Suprapubic skin (tissue), 4 donors: Measurements from ENCODE around the gene KBTBD13. TPM values are rescaled to one million over a fixed set of nuclear protein-coding genes. Genes with fewer than 3 reads are reported as not detected.

Experiments used
- DNase-seq, 2 donors: peaks; one replicate each; pipeline ENCODE4 v3.0.0-alpha.2; 2019; ENCODE audit warnings: low spot score in 2 of 2
- H3K27ac ChIP-seq: fragments of 200-600 bp; sonication (generic); one replicate; pipeline ENCODE4 v1.5.1; 2019
- H3K27me3 ChIP-seq: fragments of 200-600 bp; sonication (generic); one replicate; pipeline ENCODE4 v1.5.1; 2019
- H3K36me3 ChIP-seq: fragments of 200-600 bp; sonication (generic); one replicate; pipeline ENCODE4 v1.5.1; 2019
- H3K4me1 ChIP-seq: fragments of 200-600 bp; sonication (generic); one replicate; pipeline ENCODE4 v1.5.1; 2019
- H3K4me3 ChIP-seq: fragments of 200-600 bp; sonication (generic); one replicate; pipeline ENCODE4 v1.5.1; 2019; ENCODE audit warnings: mild to moderate bottlenecking
- H3K9me3 ChIP-seq: fragments of 200-600 bp; sonication (generic); one replicate; pipeline ENCODE4 v1.5.1; 2019
- CTCF ChIP-seq, 2 donors: fragments of 200-600 bp in 1 of 2; fragments of 450-650 bp in 1 of 2; sonication (generic) in 1 of 2; IDR thresholded peaks; one replicate each; pipeline ENCODE4 v1.5.1; 2016 to 2019; ENCODE audit warnings: antibody characterized with exemption in 2 of 2, mild to moderate bottlenecking in 1 of 2, moderate library complexity in 1 of 2
- EP300 ChIP-seq: sonication (generic); formaldehyde crosslinking; IDR thresholded peaks from one replicate; pipeline ENCODE4 v1.6.1; 2017; ENCODE audit warnings: antibody characterized with exemption
- POLR2A ChIP-seq, 2 donors: fragments of 450-650 bp; IDR thresholded peaks; one replicate each; pipeline ENCODE4 v1.6.1; 2017; ENCODE audit warnings: antibody characterized with exemption in 2 of 2, mild to moderate bottlenecking in 2 of 2, moderate library complexity in 2 of 2
- POLR2AphosphoS5 ChIP-seq, 3 donors: sonication (generic); formaldehyde crosslinking; IDR thresholded peaks; one replicate each; pipeline ENCODE4 v1.6.1; 2017; ENCODE audit warnings: antibody characterized with exemption in 3 of 3
- WGBS: methylation state at CpG from one replicate; pipeline ENCODE4 v1.1.5; 2018; 5-methylcytosine and 5-hydroxymethylcytosine counted together
- total RNA-seq, 4 donors: library from RNA; depleted of rRNA; stranded (reverse); fragments of >200 nt; gene quantifications; one replicate each; pipeline ENCODE4 v1.1.0, GENCODE V29; 2016

The KBTBD13 gene
- total RNA-seq, 4 donors from 2014 or later, result not detected

DNA sequence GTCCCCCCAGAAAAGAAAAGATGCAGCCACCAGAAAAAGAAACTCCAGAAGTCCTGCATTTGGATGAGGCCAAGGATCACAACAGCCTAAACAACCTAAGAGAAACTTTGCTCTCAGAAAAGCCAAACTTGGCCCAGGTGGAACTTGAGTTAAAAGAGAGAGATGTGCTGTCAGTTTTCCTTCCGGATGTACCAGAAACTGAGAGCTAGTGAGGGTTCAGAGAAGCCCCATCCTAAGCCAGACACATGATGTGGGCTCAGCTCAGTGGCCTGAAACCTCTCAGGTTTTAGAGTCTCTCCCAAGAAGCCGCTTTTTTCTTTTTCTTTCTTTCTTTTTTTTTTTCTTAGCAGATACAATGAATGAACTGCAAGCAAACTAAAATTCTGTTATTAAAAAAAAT, 23.6 kb upstream of the KBTBD13 start:
- peaks cover 2% of the 10 kb centered on the region for H3K36me3 ChIP-seq
- WGBS, result 83% methylated on average over 2 of the region's 2 CpGs
- no peak overlapping the region for H3K27ac ChIP-seq
- peaks cover 14% of the 10 kb centered on the region for H3K4me1 ChIP-seq
- TF ChIP-seq POLR2AphosphoS5 (IDR thresholded peaks at IDR 0.05), result no peak
- no peak for TF ChIP-seq CTCF (IDR thresholded peaks at IDR 0.05)
- no peak for TF ChIP-seq EP300
- H3K27me3 ChIP-seq, result no peaks in the 10 kb centered on the region
- H3K9me3 ChIP-seq, result no peaks in the 10 kb centered on the region
- no peak for DNase-seq
- H3K4me3 ChIP-seq, result no peak overlapping the region

GRCh38 chr15:65054333-65055200, 22.0 kb upstream of the KBTBD13 start:
- 62% methylated on average over 10 of the region's 26 CpGs for WGBS
- peaks cover 2% of the 10 kb centered on the region for H3K36me3 ChIP-seq
- H3K4me1 ChIP-seq, result peaks cover 9% of the 10 kb centered on the region
- no peak for TF ChIP-seq POLR2AphosphoS5 (IDR thresholded peaks at IDR 0.05)
- TF ChIP-seq CTCF (IDR thresholded peaks at IDR 0.05), result peak; percentile 82 to 85
- TF ChIP-seq EP300, result no peak
- H3K27ac ChIP-seq, result no peak overlapping the region
- H3K27me3 ChIP-seq, result no peaks in the 10 kb centered on the region
- H3K9me3 ChIP-seq, result no peaks in the 10 kb centered on the region
- DNase-seq, result peak in 1 of 2 donors; percentile 79
- H3K4me3 ChIP-seq, result no peak overlapping the region

- H3K27me3 ChIP-seq, result no peaks in the 10 kb centered on the region
- TF ChIP-seq POLR2A (IDR thresholded peaks at IDR 0.05) (no peak), POLR2AphosphoS5 (IDR thresholded peaks at IDR 0.05) (no peak), CTCF (IDR thresholded peaks at IDR 0.05) (no peak), EP300 (no peak)
- H3K9me3 ChIP-seq, result no peaks in the 10 kb centered on the region
- H3K27ac ChIP-seq, result no peak overlapping the region
- H3K4me3 ChIP-seq, result no peak overlapping the region
- peaks cover 2% of the 10 kb centered on the region for H3K36me3 ChIP-seq
- H3K4me1 ChIP-seq, result peaks cover 5% of the 10 kb centered on the region
- WGBS, result 48% methylated on average over 5 of the region's 6 CpGs
- DNase-seq, result no peak
Observed at GRCh38 chr15:65055201-65055870, 21.2 kb upstream of the KBTBD13 start.

- H3K27me3 ChIP-seq, result no peaks in the 10 kb centered on the region
- no peak overlapping the region for H3K27ac ChIP-seq
- no peaks in the 10 kb centered on the region for H3K9me3 ChIP-seq
- H3K4me3 ChIP-seq, result no peak overlapping the region
- TF ChIP-seq EP300 (no peak), POLR2A (IDR thresholded peaks at IDR 0.05) (no peak), POLR2AphosphoS5 (IDR thresholded peaks at IDR 0.05) (no peak), CTCF (IDR thresholded peaks at IDR 0.05) (no peak)
- peaks cover 2% of the 10 kb centered on the region for H3K36me3 ChIP-seq
- no peak for DNase-seq
- 80% methylated on average over 9 of the region's 9 CpGs for WGBS
- peaks cover 6% of the 10 kb centered on the region for H3K4me1 ChIP-seq
Observed at GRCh38 chr15:65056106-65056505, 20.4 kb upstream of the KBTBD13 start.

- H3K4me1 ChIP-seq, result peaks cover 11% of the 10 kb centered on the region
- H3K4me3 ChIP-seq, result no peak overlapping the region
- peak in 1 of 2 donors; percentile 39 for DNase-seq
Observed at GRCh38 chr15:65056868-65057548, 19.5 kb upstream of the KBTBD13 start.

More at GRCh38 chr15:65056868-65057548, 19.5 kb upstream of the KBTBD13 start:
- Histone ChIP-seq H3K36me3 (peaks cover 2% of the 10 kb centered on the region), H3K27me3 (no peaks in the 10 kb centered on the region), H3K9me3 (no peaks in the 10 kb centered on the region), H3K27ac (no peak overlapping the region)
- TF ChIP-seq POLR2AphosphoS5 (IDR thresholded peaks at IDR 0.05) (no peak), EP300 (no peak), POLR2A (IDR thresholded peaks at IDR 0.05) (no peak)
- WGBS, result 76% methylated on average over 8 of the region's 8 CpGs
